HEK293 (cell line): ENCODE results near the gene CYP4X1.

Experiments used
- EGR2 ChIP-seq: fragments of 450-650 bp; formaldehyde crosslinking; IDR thresholded peaks from 2 replicates; pipeline ENCODE4 v1.5.1; 2016; ENCODE audit warnings: low read depth, missing biosample characterization, missing genetic modification characterization
- GLI4 ChIP-seq: fragments of 450-650 bp; formaldehyde crosslinking; IDR thresholded peaks from 2 replicates; pipeline ENCODE4 v1.5.1; 2016; ENCODE audit warnings: missing biosample characterization, missing genetic modification characterization
- GLIS2 ChIP-seq: fragments of 450-650 bp; formaldehyde crosslinking; IDR thresholded peaks from 2 replicates; pipeline ENCODE4 v1.5.1; 2016; ENCODE audit warnings: missing biosample characterization, missing genetic modification characterization
- HOXA7 ChIP-seq: sonication (generic); formaldehyde crosslinking; IDR thresholded peaks from 2 replicates; pipeline ENCODE4 v1.8.1; 2022; ENCODE audit warnings: missing genetic modification reagents, borderline replicate concordance
- KLF10 ChIP-seq: fragments of 450-650 bp; IDR thresholded peaks from 2 replicates; pipeline ENCODE4 v1.5.1; 2018; ENCODE audit warnings: missing biosample characterization, mild to moderate bottlenecking, missing genetic modification characterization
- OSR2 ChIP-seq: fragments of 450-650 bp; formaldehyde crosslinking; IDR thresholded peaks from 2 replicates; pipeline ENCODE4 v1.5.1; 2016; ENCODE audit warnings: missing biosample characterization, missing genetic modification characterization
- PRDM6 ChIP-seq: fragments of 450-650 bp; formaldehyde crosslinking; IDR thresholded peaks from 2 replicates; pipeline ENCODE4 v1.5.1; 2017; ENCODE audit warnings: missing biosample characterization, missing genetic modification characterization
- SALL2 ChIP-seq: fragments of 450-650 bp; formaldehyde crosslinking; IDR thresholded peaks from 2 replicates; pipeline ENCODE4 v1.5.0; 2017; ENCODE audit warnings: missing biosample characterization, mild to moderate bottlenecking, missing genetic modification characterization, borderline replicate concordance
- SP2 ChIP-seq: fragments of 450-650 bp; formaldehyde crosslinking; IDR thresholded peaks from 2 replicates; pipeline ENCODE4 v1.5.1; 2016; ENCODE audit warnings: missing biosample characterization, missing genetic modification characterization
- YY1 ChIP-seq: fragments of 450-650 bp; formaldehyde crosslinking; IDR thresholded peaks from 2 replicates; pipeline ENCODE4 v1.5.1; 2018; ENCODE audit warnings: missing biosample characterization, missing genetic modification characterization
- ZFP3 ChIP-seq: fragments of 450-650 bp; formaldehyde crosslinking; IDR thresholded peaks from 2 replicates; pipeline ENCODE4 v1.5.1; 2016; ENCODE audit warnings: low read depth, missing biosample characterization, missing genetic modification characterization
- ZNF114 ChIP-seq: fragments of 450-650 bp; formaldehyde crosslinking; IDR thresholded peaks from 2 replicates; pipeline ENCODE4 v1.5.0; 2017; ENCODE audit warnings: missing biosample characterization, missing genetic modification characterization
- ZNF211 ChIP-seq: fragments of 450-650 bp; formaldehyde crosslinking; IDR thresholded peaks from 2 replicates; pipeline ENCODE4 v1.5.1; 2016; ENCODE audit warnings: low read depth, missing biosample characterization, missing genetic modification characterization
- ZNF223 ChIP-seq: fragments of 450-650 bp; formaldehyde crosslinking; IDR thresholded peaks from 2 replicates; pipeline ENCODE4 v1.5.1; 2016; ENCODE audit warnings: missing biosample characterization, missing genetic modification characterization
- ZNF302 ChIP-seq: fragments of 450-650 bp; formaldehyde crosslinking; IDR thresholded peaks from 2 replicates; pipeline ENCODE4 v1.5.1; 2016; ENCODE audit warnings: missing biosample characterization, missing genetic modification characterization, low read depth
- ZNF423 ChIP-seq: fragments of 450-650 bp; formaldehyde crosslinking; IDR thresholded peaks from 2 replicates; pipeline ENCODE4 v1.5.1; 2016; ENCODE audit warnings: missing biosample characterization, missing genetic modification characterization
- ZNF521 ChIP-seq: fragments of 450-650 bp; formaldehyde crosslinking; IDR thresholded peaks from 2 replicates; pipeline ENCODE4 v1.5.1; 2017; ENCODE audit warnings: missing biosample characterization, mild to moderate bottlenecking, missing genetic modification characterization
- ZNF544 ChIP-seq: fragments of 450-650 bp; formaldehyde crosslinking; IDR thresholded peaks from 2 replicates; pipeline ENCODE4 v1.5.0; 2017; ENCODE audit warnings: missing biosample characterization, missing genetic modification characterization
- ZNF600 ChIP-seq: fragments of 450-650 bp; formaldehyde crosslinking; IDR thresholded peaks from 2 replicates; pipeline ENCODE4 v1.5.1; 2016; ENCODE audit warnings: missing biosample characterization, missing genetic modification characterization
- ZNF629 ChIP-seq: fragments of 450-650 bp; formaldehyde crosslinking; IDR thresholded peaks from 2 replicates; pipeline ENCODE4 v1.5.1; 2017; ENCODE audit warnings: missing biosample characterization, missing genetic modification characterization
- ZNF654 ChIP-seq: fragments of 450-650 bp; formaldehyde crosslinking; IDR thresholded peaks from 2 replicates; pipeline ENCODE4 v1.5.1; 2016; ENCODE audit warnings: low read depth, missing biosample characterization, missing genetic modification characterization
- ZNF830 ChIP-seq: fragments of 450-650 bp; IDR thresholded peaks from 2 replicates; pipeline ENCODE4 v1.5.0; 2018; ENCODE audit warnings: missing biosample characterization, missing genetic modification characterization, low read depth, mild to moderate bottlenecking, moderate library complexity
- ZSCAN5A ChIP-seq: fragments of 450-650 bp; formaldehyde crosslinking; IDR thresholded peaks from 2 replicates; pipeline ENCODE4 v1.5.1; 2016; ENCODE audit warnings: missing biosample characterization, missing genetic modification characterization
- ZXDB ChIP-seq: fragments of 450-650 bp; formaldehyde crosslinking; IDR thresholded peaks from 2 replicates; pipeline ENCODE4 v1.5.1; 2016; ENCODE audit warnings: missing biosample characterization, missing genetic modification characterization
- TF ChIP-seq, protein P1 (sequence below): fragments of 450-650 bp; formaldehyde crosslinking; IDR thresholded peaks from 2 replicates; pipeline ENCODE4 v1.5.1; 2016; ENCODE audit warnings: missing biosample characterization, missing genetic modification characterization
- TF ChIP-seq, protein P2 (sequence below): fragments of 450-650 bp; formaldehyde crosslinking; IDR thresholded peaks from 2 replicates; pipeline ENCODE4 v1.5.1; 2017; ENCODE audit warnings: missing biosample characterization, mild to moderate bottlenecking, missing genetic modification characterization, moderate library complexity
- TF ChIP-seq, protein P3 (sequence below): fragments of 450-650 bp; formaldehyde crosslinking; optimal IDR thresholded peaks from 2 replicates; pipeline ENCODE3; 2016; ENCODE audit warnings: missing biosample characterization, mild to moderate bottlenecking, missing genetic modification characterization
- TF ChIP-seq, protein P4 (sequence below): fragments of 450-650 bp; formaldehyde crosslinking; IDR thresholded peaks from 2 replicates; pipeline ENCODE4 v1.5.1; 2016; ENCODE audit warnings: missing biosample characterization, missing genetic modification characterization
- TF ChIP-seq, protein P5 (sequence below): fragments of 450-650 bp; formaldehyde crosslinking; IDR thresholded peaks from 2 replicates; pipeline ENCODE4 v1.5.1; 2016; ENCODE audit warnings: missing biosample characterization, missing genetic modification characterization

The CYP4X1 gene

GRCh38 chr1:47031059-47031458 is 7.6 kb downstream of the CYP4X1 start (continued):
- TF ChIP-seq EGR2 = no peak
- TF ChIP-seq, protein P1, sequence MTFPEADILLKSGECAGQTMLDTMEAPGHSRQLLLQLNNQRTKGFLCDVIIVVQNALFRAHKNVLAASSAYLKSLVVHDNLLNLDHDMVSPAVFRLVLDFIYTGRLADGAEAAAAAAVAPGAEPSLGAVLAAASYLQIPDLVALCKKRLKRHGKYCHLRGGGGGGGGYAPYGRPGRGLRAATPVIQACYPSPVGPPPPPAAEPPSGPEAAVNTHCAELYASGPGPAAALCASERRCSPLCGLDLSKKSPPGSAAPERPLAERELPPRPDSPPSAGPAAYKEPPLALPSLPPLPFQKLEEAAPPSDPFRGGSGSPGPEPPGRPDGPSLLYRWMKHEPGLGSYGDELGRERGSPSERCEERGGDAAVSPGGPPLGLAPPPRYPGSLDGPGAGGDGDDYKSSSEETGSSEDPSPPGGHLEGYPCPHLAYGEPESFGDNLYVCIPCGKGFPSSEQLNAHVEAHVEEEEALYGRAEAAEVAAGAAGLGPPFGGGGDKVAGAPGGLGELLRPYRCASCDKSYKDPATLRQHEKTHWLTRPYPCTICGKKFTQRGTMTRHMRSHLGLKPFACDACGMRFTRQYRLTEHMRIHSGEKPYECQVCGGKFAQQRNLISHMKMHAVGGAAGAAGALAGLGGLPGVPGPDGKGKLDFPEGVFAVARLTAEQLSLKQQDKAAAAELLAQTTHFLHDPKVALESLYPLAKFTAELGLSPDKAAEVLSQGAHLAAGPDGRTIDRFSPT (tag by site-specific recombination) = no peak
- no peak for TF ChIP-seq GLIS2
- TF ChIP-seq ZNF114 (tag by site-specific recombination) = no peak
- TF ChIP-seq ZNF423 (tag by site-specific recombination) = no peak
- TF ChIP-seq, protein P2, sequence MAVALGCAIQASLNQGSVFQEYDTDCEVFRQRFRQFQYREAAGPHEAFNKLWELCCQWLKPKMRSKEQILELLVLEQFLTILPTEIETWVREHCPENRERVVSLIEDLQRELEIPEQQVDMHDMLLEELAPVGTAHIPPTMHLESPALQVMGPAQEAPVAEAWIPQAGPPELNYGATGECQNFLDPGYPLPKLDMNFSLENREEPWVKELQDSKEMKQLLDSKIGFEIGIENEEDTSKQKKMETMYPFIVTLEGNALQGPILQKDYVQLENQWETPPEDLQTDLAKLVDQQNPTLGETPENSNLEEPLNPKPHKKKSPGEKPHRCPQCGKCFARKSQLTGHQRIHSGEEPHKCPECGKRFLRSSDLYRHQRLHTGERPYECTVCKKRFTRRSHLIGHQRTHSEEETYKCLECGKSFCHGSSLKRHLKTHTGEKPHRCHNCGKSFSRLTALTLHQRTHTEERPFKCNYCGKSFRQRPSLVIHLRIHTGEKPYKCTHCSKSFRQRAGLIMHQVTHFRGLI (tag by site-specific recombination) = no peak
- no peak for TF ChIP-seq ZNF544 (tag by site-specific recombination)
- no peak for TF ChIP-seq HOXA7 (CRISPR knock-in tag)
- TF ChIP-seq ZNF223 (tag by site-specific recombination) = no peak
- TF ChIP-seq, protein P3, sequence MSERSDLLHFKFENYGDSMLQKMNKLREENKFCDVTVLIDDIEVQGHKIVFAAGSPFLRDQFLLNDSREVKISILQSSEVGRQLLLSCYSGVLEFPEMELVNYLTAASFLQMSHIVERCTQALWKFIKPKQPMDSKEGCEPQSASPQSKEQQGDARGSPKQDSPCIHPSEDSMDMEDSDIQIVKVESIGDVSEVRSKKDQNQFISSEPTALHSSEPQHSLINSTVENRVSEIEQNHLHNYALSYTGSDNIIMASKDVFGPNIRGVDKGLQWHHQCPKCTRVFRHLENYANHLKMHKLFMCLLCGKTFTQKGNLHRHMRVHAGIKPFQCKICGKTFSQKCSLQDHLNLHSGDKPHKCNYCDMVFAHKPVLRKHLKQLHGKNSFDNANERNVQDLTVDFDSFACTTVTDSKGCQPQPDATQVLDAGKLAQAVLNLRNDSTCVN (tag by site-specific recombination) = no peak
- TF ChIP-seq ZNF830 (tag by site-specific recombination) = no peak
- no peak for TF ChIP-seq SP2 (tag by site-specific recombination)
- TF ChIP-seq, protein P4, sequence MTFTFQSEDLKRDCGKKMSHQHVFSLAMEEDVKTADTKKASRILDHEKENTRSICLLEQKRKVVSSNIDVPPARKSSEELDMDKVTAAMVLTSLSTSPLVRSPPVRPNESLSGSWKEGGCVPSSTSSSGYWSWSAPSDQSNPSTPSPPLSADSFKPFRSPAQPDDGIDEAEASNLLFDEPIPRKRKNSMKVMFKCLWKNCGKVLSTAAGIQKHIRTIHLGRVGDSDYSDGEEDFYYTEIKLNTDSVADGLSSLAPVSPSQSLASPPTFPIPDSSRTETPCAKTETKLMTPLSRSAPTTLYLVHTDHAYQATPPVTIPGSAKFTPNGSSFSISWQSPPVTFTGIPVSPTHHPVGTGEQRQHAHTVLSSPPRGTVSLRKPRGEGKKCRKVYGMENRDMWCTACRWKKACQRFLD (tag by site-specific recombination) = no peak
- no peak for TF ChIP-seq YY1 (tag by site-specific recombination)
- no peak for TF ChIP-seq ZNF521 (tag by site-specific recombination)
- no peak for TF ChIP-seq ZNF302 (tag by site-specific recombination)
- TF ChIP-seq ZNF600 (tag by site-specific recombination) = peak; percentile 71
- peak; percentile 92 for TF ChIP-seq PRDM6 (tag by site-specific recombination)
- no peak for TF ChIP-seq SALL2 (tag by site-specific recombination)
- TF ChIP-seq GLI4 (tag by site-specific recombination) = no peak
- TF ChIP-seq, protein P5, sequence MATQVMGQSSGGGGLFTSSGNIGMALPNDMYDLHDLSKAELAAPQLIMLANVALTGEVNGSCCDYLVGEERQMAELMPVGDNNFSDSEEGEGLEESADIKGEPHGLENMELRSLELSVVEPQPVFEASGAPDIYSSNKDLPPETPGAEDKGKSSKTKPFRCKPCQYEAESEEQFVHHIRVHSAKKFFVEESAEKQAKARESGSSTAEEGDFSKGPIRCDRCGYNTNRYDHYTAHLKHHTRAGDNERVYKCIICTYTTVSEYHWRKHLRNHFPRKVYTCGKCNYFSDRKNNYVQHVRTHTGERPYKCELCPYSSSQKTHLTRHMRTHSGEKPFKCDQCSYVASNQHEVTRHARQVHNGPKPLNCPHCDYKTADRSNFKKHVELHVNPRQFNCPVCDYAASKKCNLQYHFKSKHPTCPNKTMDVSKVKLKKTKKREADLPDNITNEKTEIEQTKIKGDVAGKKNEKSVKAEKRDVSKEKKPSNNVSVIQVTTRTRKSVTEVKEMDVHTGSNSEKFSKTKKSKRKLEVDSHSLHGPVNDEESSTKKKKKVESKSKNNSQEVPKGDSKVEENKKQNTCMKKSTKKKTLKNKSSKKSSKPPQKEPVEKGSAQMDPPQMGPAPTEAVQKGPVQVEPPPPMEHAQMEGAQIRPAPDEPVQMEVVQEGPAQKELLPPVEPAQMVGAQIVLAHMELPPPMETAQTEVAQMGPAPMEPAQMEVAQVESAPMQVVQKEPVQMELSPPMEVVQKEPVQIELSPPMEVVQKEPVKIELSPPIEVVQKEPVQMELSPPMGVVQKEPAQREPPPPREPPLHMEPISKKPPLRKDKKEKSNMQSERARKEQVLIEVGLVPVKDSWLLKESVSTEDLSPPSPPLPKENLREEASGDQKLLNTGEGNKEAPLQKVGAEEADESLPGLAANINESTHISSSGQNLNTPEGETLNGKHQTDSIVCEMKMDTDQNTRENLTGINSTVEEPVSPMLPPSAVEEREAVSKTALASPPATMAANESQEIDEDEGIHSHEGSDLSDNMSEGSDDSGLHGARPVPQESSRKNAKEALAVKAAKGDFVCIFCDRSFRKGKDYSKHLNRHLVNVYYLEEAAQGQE (tag by site-specific recombination) = no peak
- no peak; the same call in 1 of the 2 replicates for TF ChIP-seq ZXDB (tag by site-specific recombination)
- no peak for TF ChIP-seq OSR2 (tag by site-specific recombination)
- TF ChIP-seq ZNF654 = no peak
- TF ChIP-seq ZNF629 (tag by site-specific recombination) = peak; percentile 43; the same call in 1 of the 2 replicates
- no peak for TF ChIP-seq ZSCAN5A (tag by site-specific recombination)
- no peak for TF ChIP-seq ZFP3 (tag by site-specific recombination)
- TF ChIP-seq ZNF211 (tag by site-specific recombination) = no peak
- TF ChIP-seq KLF10 (tag by site-specific recombination) = no peak
